ENCODE results near the gene EXOSC1.
"Not testable (repeated sequence)": the region's sequence is repeated elsewhere in the genome, so short reads cannot be mapped to it uniquely, and the experiment has no call there.

GRCh38 chr10:97468781-97469180, 23.0 kb upstream of the EXOSC1 start:
- TF ChIP-seq CTCF (IDR thresholded peaks at IDR 0.05; ENCODE audit: low read depth, low read length); EZH2phosphoT487 (IDR thresholded peaks at IDR 0.05; ENCODE audit: low read depth): not testable (repeated sequence)
